Subcutaneous adipose tissue (tissue), 4 donors: ENCODE results near the gene KHNYN. TPM values are rescaled to one million over a fixed set of nuclear protein-coding genes. Genes with fewer than 3 reads are reported as not detected.

Experiments
- CTCF ChIP-seq: fragments of 450-650 bp; IDR thresholded peaks from one replicate; pipeline ENCODE4 v1.5.1; 2016; ENCODE audit warnings: low read depth, mild to moderate bottlenecking, control low read depth, antibody characterized with exemption, moderate library complexity
- total RNA-seq, 4 donors: library from RNA; depleted of rRNA; stranded (reverse); fragments of >200 nt; gene quantifications; one replicate each; pipeline ENCODE4 v1.1.0, GENCODE V29; 2016

Gene KHNYN
- total RNA-seq, 4 donors from 2014 or later = 29.5 to 81.8 (median 57.2) TPM

GRCh38 chr14:24481622-24482324 lies 52.0 kb downstream of the KHNYN start:
- TF ChIP-seq CTCF = no peak

- TF ChIP-seq CTCF = no peak
These were observed 54.0 kb downstream of the KHNYN start for GRCh38 chr14:24483604-24484252.

Other genes starting within 250 kb of the KHNYN start
- 10 to 100 TPM; 12.1 to 60.0 (median 17.3) TPM for gene IPO4, start 241.1 kb upstream of the KHNYN start, total RNA-seq
- 10 to 100 TPM; 36.7 to 46.6 (median 41.5) TPM for gene TM9SF1, start 234.5 kb upstream of the KHNYN start, total RNA-seq
- not detected for gene TSSK4, start 224.3 kb upstream of the KHNYN start, total RNA-seq
- 100 to 1,000 TPM in 2 of 4 donors, 10 to 100 TPM in 2; 54.1 to 114 (median 82.3) TPM for gene CHMP4A, start 216.5 kb upstream of the KHNYN start, total RNA-seq
- gene MDP1, start 213.9 kb upstream of the KHNYN start, total RNA-seq = 10 to 100 TPM; 14.3 to 30.3 (median 24.1) TPM
- 100 to 1,000 TPM; 106 to 156 (median 122) TPM for gene NEDD8, start 197.6 kb upstream of the KHNYN start, total RNA-seq
- gene GMPR2, start 197.0 kb upstream of the KHNYN start, total RNA-seq = 10 to 100 TPM; 31.3 to 75.5 (median 54.3) TPM
- 10 to 100 TPM; 46.1 to 68.0 (median 58.3) TPM for gene TINF2, start 187.3 kb upstream of the KHNYN start, total RNA-seq
- 1 to 10 TPM in 1 of 4 donors, under 1 TPM in 2, not detected in 1; 0.49 to 1.3 (median 0.85) TPM for gene TGM1, start 166.8 kb upstream of the KHNYN start, total RNA-seq
- gene RABGGTA, start 158.4 kb upstream of the KHNYN start, total RNA-seq = 10 to 100 TPM; 11.9 to 34.9 (median 22.6) TPM
- gene DHRS1, start 130.2 kb upstream of the KHNYN start, total RNA-seq = 10 to 100 TPM; 22.7 to 33.0 (median 28.6) TPM
- 10 to 100 TPM; 14.3 to 19.4 (median 15.1) TPM for gene NOP9, start 130.1 kb upstream of the KHNYN start, total RNA-seq
- 10 to 100 TPM in 2 of 4 donors, 1 to 10 TPM in 2; 5.2 to 14.3 (median 10.3) TPM for gene CIDEB, start 122.0 kb upstream of the KHNYN start, total RNA-seq
- 10 to 100 TPM in 1 of 4 donors, 1 to 10 TPM in 3; 2.0 to 11.9 (median 6.4) TPM for gene LTB4R2, start 119.8 kb upstream of the KHNYN start, total RNA-seq
- 10 to 100 TPM in 1 of 4 donors, 1 to 10 TPM in 3; 4.2 to 10.9 (median 7.5) TPM for gene LTB4R, start 118.5 kb upstream of the KHNYN start, total RNA-seq
- gene ADCY4, start 94.9 kb upstream of the KHNYN start, total RNA-seq = 100 to 1,000 TPM in 1 of 4 donors, 10 to 100 TPM in 3; 16.5 to 103 (median 28.8) TPM
- 10 to 100 TPM; 10.3 to 14.3 (median 12.3) TPM for gene RIPK3, start 90.0 kb upstream of the KHNYN start, total RNA-seq
- 10 to 100 TPM; 20.9 to 33.5 (median 26.1) TPM for gene NFATC4, start 61.8 kb upstream of the KHNYN start, total RNA-seq
- 10 to 100 TPM in 1 of 4 donors, 1 to 10 TPM in 3; 4.7 to 14.5 (median 7.8) TPM for gene NYNRIN, start 31.0 kb upstream of the KHNYN start, total RNA-seq
- gene CBLN3, start 286 bp upstream of the KHNYN start, total RNA-seq = 1 to 10 TPM; 2.7 to 6.4 (median 4.0) TPM
- 10 to 100 TPM; 24.5 to 39.7 (median 27.6) TPM for gene SDR39U1, start 12.8 kb downstream of the KHNYN start, total RNA-seq
- gene CMA1, start 78.3 kb downstream of the KHNYN start, total RNA-seq = 1 to 10 TPM in 2 of 4 donors, under 1 TPM in 1, not detected in 1; 0.98 to 2.2 (median 1.9) TPM
- gene CTSG, start 146.3 kb downstream of the KHNYN start, total RNA-seq = 10 to 100 TPM in 1 of 4 donors, 1 to 10 TPM in 2, not detected in 1; 2.9 to 13.9 (median 4.8) TPM
- not detected for gene GZMH, start 179.7 kb downstream of the KHNYN start, total RNA-seq
- gene GZMB, start 204.2 kb downstream of the KHNYN start, total RNA-seq = 1 to 10 TPM in 3 of 4 donors, under 1 TPM in 1; 0.66 to 2.8 (median 2.0) TPM